IMR-90 (cell line): ENCODE measurements around the gene IGF1R. TPM values are rescaled to one million over a fixed set of nuclear protein-coding genes. Genes with fewer than 3 reads are reported as not detected.

ENCODE experiments used
- ATAC-seq: fragments of 200-7000 bp; cut with Tn5 transposase; 2 replicates; pipeline ENCODE4 v1.9.1; 2020; ENCODE audit warnings: low read depth, mild to moderate bottlenecking, moderate library complexity
- BruUV-seq: library from RNA; stranded (reverse); fragments of 400-500 nt; replicated peaks from 2 replicates; lab custom pipeline; 2021; lab: Mats Ljungman, UMichigan
- CTCF ChIA-PET: fragments of 300-600 bp; formaldehyde crosslinking; extraction: SDS; loops from one replicate; lab custom pipeline; 2021; ENCODE audit warnings: antibody characterized with exemption; lab: Yijun Ruan, JAX
- POLR2A ChIA-PET: fragments of 300-600 bp; sonication (Branson Sonifier 250); formaldehyde crosslinking; loops from one replicate; lab custom pipeline; 2022; ENCODE audit warnings: antibody characterized with exemption; ENCODE audit not compliant: unreplicated experiment; lab: Charles Lee
- DNase-seq: peaks from one replicate; pipeline ENCODE4 v3.0.0; 2013
- H2AFZ ChIP-seq: replicated peaks from 2 replicates; pipeline ENCODE3; 2013; ENCODE audit warnings: low read length, mild to moderate bottlenecking; ENCODE audit not compliant: poor library complexity
- H2AK5ac ChIP-seq: 2 replicates; pipeline ENCODE4 v1.6.1; 2013; ENCODE audit warnings: low read depth, low read length, inconsistent platforms
- H2AK9ac ChIP-seq: replicated peaks from 2 replicates; pipeline ENCODE3; 2013; ENCODE audit warnings: mild to moderate bottlenecking, low read depth, low read length, moderate library complexity; ENCODE audit not compliant: poor library complexity
- H2BK120ac ChIP-seq: 2 replicates; pipeline ENCODE4 v1.6.1; 2013; ENCODE audit warnings: low read depth, low read length, inconsistent platforms
- H2BK15ac ChIP-seq: 3 replicates; pipeline ENCODE4 v1.6.1; 2013; ENCODE audit warnings: low read depth, low read length, inconsistent platforms
- H2BK20ac ChIP-seq: 2 replicates; pipeline ENCODE4 v1.6.1; 2013; ENCODE audit warnings: low read depth, mild to moderate bottlenecking, inconsistent platforms, low read length, moderate library complexity
- H2BK5ac ChIP-seq: 2 replicates; pipeline ENCODE4 v1.6.1; 2013; ENCODE audit warnings: mild to moderate bottlenecking, low read depth, low read length, inconsistent platforms; ENCODE audit not compliant: poor library complexity, severe bottlenecking
- H3K14ac ChIP-seq: replicated peaks from 2 replicates; pipeline ENCODE4 v1.6.1; 2013; ENCODE audit warnings: low read depth, low read length, inconsistent platforms
- H3K18ac ChIP-seq: 2 replicates; pipeline ENCODE4 v1.6.1; 2013; ENCODE audit warnings: low read depth, low read length, control low read depth
- H3K23ac ChIP-seq: 2 replicates; pipeline ENCODE4 v1.6.1; 2013; ENCODE audit warnings: low read depth, low read length, inconsistent platforms
- H3K27ac ChIP-seq: 2 replicates; pipeline ENCODE4 v1.5.1; 2013; ENCODE audit warnings: mild to moderate bottlenecking, control low read depth, low read length; ENCODE audit not compliant: insufficient read depth
- H3K27me3 ChIP-seq: 2 replicates; pipeline ENCODE4 v1.6.1; 2013; ENCODE audit warnings: low read length; ENCODE audit not compliant: control insufficient read depth, insufficient read depth
- H3K36me3 ChIP-seq: 2 replicates; pipeline ENCODE4 v1.6.1; 2013; ENCODE audit warnings: low read length, mixed read lengths; ENCODE audit not compliant: control insufficient read depth, insufficient read depth
- H3K4ac ChIP-seq: 2 replicates; pipeline ENCODE4 v1.6.1; 2013; ENCODE audit warnings: low read depth, low read length, inconsistent platforms
- H3K4me1 ChIP-seq: 2 replicates; pipeline ENCODE4 v1.6.1; 2013; ENCODE audit warnings: low read length, mixed read lengths; ENCODE audit not compliant: control insufficient read depth, insufficient read depth
- H3K4me2 ChIP-seq: 2 replicates; pipeline ENCODE4 v1.6.1; 2013; ENCODE audit warnings: low read depth, mild to moderate bottlenecking, control low read depth, low read length, moderate library complexity
- H3K4me3 ChIP-seq: 2 replicates; pipeline ENCODE4 v1.5.1; 2013; ENCODE audit warnings: low read depth, mild to moderate bottlenecking, control low read depth, low read length, moderate library complexity; ENCODE audit not compliant: insufficient read depth
- H3K56ac ChIP-seq: 2 replicates; pipeline ENCODE4 v1.6.1; 2013; ENCODE audit warnings: low read length, inconsistent platforms; ENCODE audit not compliant: insufficient read depth; ENCODE audit errors: extremely low read depth
- H3K79me1 ChIP-seq, 2 experiments: 2 replicates each; pipeline ENCODE4 v1.6.1; 2013; ENCODE audit warnings: low read length in 2 of 2, inconsistent platforms in 1 of 2, low read depth in 1 of 2
- H3K9ac ChIP-seq: 2 replicates; pipeline ENCODE4 v1.6.1; 2013; ENCODE audit warnings: low read depth, low read length, control low read depth
- H3K9me1 ChIP-seq: 2 replicates; pipeline ENCODE4 v1.6.1; 2013; ENCODE audit warnings: low read length, inconsistent platforms; ENCODE audit not compliant: insufficient read depth
- H3K9me3 ChIP-seq: 2 replicates; pipeline ENCODE4 v1.6.1; 2013; ENCODE audit warnings: low read length; ENCODE audit not compliant: control insufficient read depth, insufficient read depth
- H4K20me1 ChIP-seq: 2 replicates; pipeline ENCODE4 v1.6.1; 2013; ENCODE audit warnings: low read length, inconsistent platforms; ENCODE audit not compliant: insufficient read depth
- H4K5ac ChIP-seq: 2 replicates; pipeline ENCODE4 v1.6.1; 2013; ENCODE audit warnings: mild to moderate bottlenecking, low read depth, low read length, control low read depth
- H4K8ac ChIP-seq, 2 experiments: 2 replicates each; pipeline ENCODE4 v1.6.1; 2013; ENCODE audit warnings: low read depth in 2 of 2, low read length in 2 of 2, control low read depth in 1 of 2, inconsistent platforms in 1 of 2
- H4K91ac ChIP-seq: 2 replicates; pipeline ENCODE4 v1.6.1; 2013; ENCODE audit warnings: low read depth, low read length, inconsistent platforms; ENCODE audit not compliant: insufficient read depth
- BHLHE40 ChIP-seq: fragments of 150-350 bp; IDR thresholded peaks from 2 replicates; pipeline ENCODE4 v1.6.1; 2016; ENCODE audit warnings: mild to moderate bottlenecking, low read depth, low read length
- CEBPB ChIP-seq: IDR thresholded peaks from 2 replicates; pipeline ENCODE4 v1.6.1; 2012; ENCODE audit warnings: low read depth, low read length, improper control_type of control experiment
- FOS ChIP-seq: fragments of 150-350 bp; IDR thresholded peaks from 2 replicates; pipeline ENCODE4 v1.6.1; 2016; ENCODE audit warnings: low read depth, low read length
- MAZ ChIP-seq: IDR thresholded peaks from 2 replicates; pipeline ENCODE4 v1.6.1; 2012; ENCODE audit warnings: low read depth, mild to moderate bottlenecking, low read length, improper control_type of control experiment, moderate library complexity, borderline replicate concordance
- MXI1 ChIP-seq: IDR thresholded peaks from 2 replicates; pipeline ENCODE4 v1.6.1; 2012; ENCODE audit warnings: low read depth, mild to moderate bottlenecking, low read length, moderate library complexity, borderline replicate concordance
- POLR2A ChIP-seq: IDR thresholded peaks from 2 replicates; pipeline ENCODE4 v1.6.1; 2012; ENCODE audit warnings: mild to moderate bottlenecking, low read depth, low read length
- RAD21 ChIP-seq: IDR thresholded peaks from 2 replicates; pipeline ENCODE4 v1.6.1; 2012; ENCODE audit warnings: low read length, improper control_type of control experiment
- RCOR1 ChIP-seq: IDR thresholded peaks from 2 replicates; pipeline ENCODE4 v1.6.1; 2012; ENCODE audit warnings: mild to moderate bottlenecking, low read length, improper control_type of control experiment; ENCODE audit not compliant: insufficient replicate concordance
- SMC3 ChIP-seq: fragments of 150-350 bp; IDR thresholded peaks from 2 replicates; pipeline ENCODE4 v1.6.1; 2016; ENCODE audit warnings: low read depth, mild to moderate bottlenecking, antibody characterized with exemption, low read length, moderate library complexity
- WGBS, 2 experiments: methylation state at CpG; one replicate each; pipeline versions ENCODE4 v1.1.5 to v1.1.7; 2013; ENCODE audit warnings: missing lambda C conversion rate in 2 of 2; ENCODE audit not compliant: insufficient read length in 1 of 2; ENCODE audit errors: extremely low coverage in 2 of 2; 5-methylcytosine and 5-hydroxymethylcytosine counted together
- dilution Hi-C: fragments of 300-500 bp; cut with HindIII; formaldehyde crosslinking; loops from one replicate; pipeline ENCODE4 v1.14.3; 2018; ENCODE audit warnings: low sequenced_read_pairs; ENCODE audit not compliant: unreplicated experiment
- in situ Hi-C: fragments of 300-500 bp; cut with MboI; formaldehyde crosslinking; loops from 3 replicates; pipeline ENCODE4 v1.14.3; 2019; ENCODE audit warnings: low sequenced_read_pairs, inconsistent platforms, mixed read lengths
- intact Hi-C: fragments of 100-400 bp; cut with micrococcal nuclease; formaldehyde crosslinking; loops from 2 replicates; pipeline ENCODE4 v1.10.0; 2022
- polyA plus RNA-seq, 3 experiments: library from polyadenylated mRNA; depleted of rRNA; stranded (reverse); fragments of >200 nt; gene quantifications; 2 replicates each; pipeline ENCODE4 v1.2.3, GENCODE V29; 2012; ENCODE audit warnings: low replicate concordance in 1 of 3
- total RNA-seq: library from RNA; depleted of rRNA; stranded (reverse); fragments of >200 nt; gene quantifications from 2 replicates; pipeline ENCODE4 v1.2.3, GENCODE V29; 2012
- TF ChIP-seq, protein P1 (sequence below): conservative IDR thresholded peaks from 2 replicates; pipeline ENCODE4 v1.5.1; 2012; ENCODE audit warnings: mild to moderate bottlenecking, low read depth, low read length, improper control_type of control experiment
- TF ChIP-seq, protein P2 (sequence below): fragments of 150-350 bp; IDR thresholded peaks from 2 replicates; pipeline ENCODE4 v1.6.1; 2017; ENCODE audit warnings: mild to moderate bottlenecking, antibody characterized with exemption, low read length, low read depth

Gene IGF1R
- total and polyA plus RNA-seq, 2 of the 4 experiments (the other 2 are of a cell fraction): 24.0 to 24.9 TPM

DNA sequence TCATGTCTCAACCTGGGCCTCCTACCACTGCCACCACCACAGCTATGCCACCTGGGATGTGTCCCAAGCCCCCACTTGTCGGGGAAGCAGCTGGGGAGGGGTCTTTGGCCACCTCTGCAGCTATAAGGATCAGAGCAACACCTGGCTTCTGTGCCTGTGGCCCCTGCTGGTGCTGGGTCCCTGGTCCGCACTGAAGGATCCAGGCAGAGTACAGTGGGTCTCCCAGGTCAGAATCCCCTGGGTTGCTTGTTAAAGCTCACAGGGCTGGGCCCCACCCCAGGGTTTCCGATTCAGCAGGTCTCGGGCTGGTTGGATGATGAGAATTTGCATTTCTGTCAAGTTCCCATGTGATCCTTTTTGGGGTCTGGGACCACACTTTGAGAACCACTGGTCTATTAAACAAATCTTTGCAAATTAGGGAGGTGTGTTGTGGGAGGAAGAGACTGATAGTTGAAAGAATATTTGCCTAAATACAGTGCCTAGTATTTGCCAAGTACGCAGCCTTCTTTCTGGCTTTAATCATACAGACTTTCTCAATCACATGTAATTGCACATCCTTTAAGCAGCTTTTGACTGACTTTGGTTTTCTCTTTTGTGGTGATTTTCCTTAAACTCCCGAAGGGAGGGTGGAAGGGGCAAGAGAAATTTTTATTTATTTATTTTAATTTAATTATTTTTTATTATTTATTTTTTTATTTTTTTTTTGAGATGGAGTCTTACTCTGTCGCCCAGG is 127.3 kb downstream of the IGF1R start:
- dilution Hi-C loops (no loop called here), in situ Hi-C loops (loop anchor here (25.0 kb wide), 1 partner anchor 137 kb away; no protein-coding TSS in a partner anchor), intact Hi-C loops (loop anchor here (5.0 to 10.0 kb wide), 4 partner anchors 127 to 331 kb away; no protein-coding TSS in a partner anchor)
- Histone ChIP-seq H2AK5ac (no peak overlapping the region), H3K36me3 (peaks cover 3% of the 10 kb centered on the region; the same call in 1 of the 2 replicates), H4K20me1 (peaks cover 80% of the 10 kb centered on the region), H3K23ac (no peak overlapping the region), H2BK5ac (no peak overlapping the region), H2BK15ac (no peak overlapping the region), H3K9me3 (no peaks in the 10 kb centered on the region), H3K79me1 (peaks cover 41 to 92% of the 10 kb centered on the region in 2 experiments), H3K4me2 (no peak overlapping the region), H4K91ac (no peak overlapping the region), H3K14ac (no peak overlapping the region), H2AK9ac (no peak overlapping the region), H3K27ac (no peak overlapping the region), H3K4me1 (peaks cover 27% of the 10 kb centered on the region), H2BK20ac (no peak overlapping the region), H4K5ac (no peak overlapping the region), H3K18ac (no peak overlapping the region), H4K8ac (no peak overlapping the region), H3K56ac (no peak overlapping the region), H3K9ac (no peak overlapping the region), H3K4me3 (no peak overlapping the region), H3K9me1 (peaks cover 35% of the 10 kb centered on the region), H3K4ac (no peak overlapping the region), H3K27me3 (no peaks in the 10 kb centered on the region), H2AFZ (no peak overlapping the region), H2BK120ac (no peak overlapping the region)
- DNase-seq (no peak), ATAC-seq (no peak)
- CTCF ChIA-PET: no interaction called here
- WGBS, 2 experiments: 100% methylated on average over 3 of the region's 7 CpGs; no CpG with 5 or more reads in 1 of the 2 experiments
- POLR2A ChIA-PET: no interaction called here
- no TSS peak for BruUV-seq
- TF ChIP-seq RAD21 (no peak), CEBPB (no peak), FOS (no peak), MXI1 (no peak), RCOR1 (no peak), SMC3 (no peak), MAZ (no peak), BHLHE40 (no peak), POLR2A (no peak)
- TF ChIP-seq, protein P1, sequence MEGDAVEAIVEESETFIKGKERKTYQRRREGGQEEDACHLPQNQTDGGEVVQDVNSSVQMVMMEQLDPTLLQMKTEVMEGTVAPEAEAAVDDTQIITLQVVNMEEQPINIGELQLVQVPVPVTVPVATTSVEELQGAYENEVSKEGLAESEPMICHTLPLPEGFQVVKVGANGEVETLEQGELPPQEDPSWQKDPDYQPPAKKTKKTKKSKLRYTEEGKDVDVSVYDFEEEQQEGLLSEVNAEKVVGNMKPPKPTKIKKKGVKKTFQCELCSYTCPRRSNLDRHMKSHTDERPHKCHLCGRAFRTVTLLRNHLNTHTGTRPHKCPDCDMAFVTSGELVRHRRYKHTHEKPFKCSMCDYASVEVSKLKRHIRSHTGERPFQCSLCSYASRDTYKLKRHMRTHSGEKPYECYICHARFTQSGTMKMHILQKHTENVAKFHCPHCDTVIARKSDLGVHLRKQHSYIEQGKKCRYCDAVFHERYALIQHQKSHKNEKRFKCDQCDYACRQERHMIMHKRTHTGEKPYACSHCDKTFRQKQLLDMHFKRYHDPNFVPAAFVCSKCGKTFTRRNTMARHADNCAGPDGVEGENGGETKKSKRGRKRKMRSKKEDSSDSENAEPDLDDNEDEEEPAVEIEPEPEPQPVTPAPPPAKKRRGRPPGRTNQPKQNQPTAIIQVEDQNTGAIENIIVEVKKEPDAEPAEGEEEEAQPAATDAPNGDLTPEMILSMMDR: no peak
- TF ChIP-seq, protein P2, sequence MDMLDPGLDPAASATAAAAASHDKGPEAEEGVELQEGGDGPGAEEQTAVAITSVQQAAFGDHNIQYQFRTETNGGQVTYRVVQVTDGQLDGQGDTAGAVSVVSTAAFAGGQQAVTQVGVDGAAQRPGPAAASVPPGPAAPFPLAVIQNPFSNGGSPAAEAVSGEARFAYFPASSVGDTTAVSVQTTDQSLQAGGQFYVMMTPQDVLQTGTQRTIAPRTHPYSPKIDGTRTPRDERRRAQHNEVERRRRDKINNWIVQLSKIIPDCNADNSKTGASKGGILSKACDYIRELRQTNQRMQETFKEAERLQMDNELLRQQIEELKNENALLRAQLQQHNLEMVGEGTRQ: no peak
